Body of pancreas (tissue), 4 donors: Measurements from ENCODE around the gene SKAP1.

Experiments
- POLR2A ChIP-seq, 3 donors: fragments of 450-650 bp; IDR thresholded peaks; one replicate each; pipeline ENCODE4 v1.6.1; 2016; ENCODE audit warnings: antibody characterized with exemption in 3 of 3, mild to moderate bottlenecking in 2 of 3
- TF ChIP-seq, protein P1 (sequence below), 7 experiments: fragments of 450-650 bp in 4 of 7; fragments of 200-600 bp in 3 of 7; sonication (generic) in 3 of 7; IDR thresholded peaks; one replicate each; pipeline ENCODE4 v1.5.1; 2016 to 2019; ENCODE audit warnings: antibody characterized with exemption in 7 of 7

DNA sequence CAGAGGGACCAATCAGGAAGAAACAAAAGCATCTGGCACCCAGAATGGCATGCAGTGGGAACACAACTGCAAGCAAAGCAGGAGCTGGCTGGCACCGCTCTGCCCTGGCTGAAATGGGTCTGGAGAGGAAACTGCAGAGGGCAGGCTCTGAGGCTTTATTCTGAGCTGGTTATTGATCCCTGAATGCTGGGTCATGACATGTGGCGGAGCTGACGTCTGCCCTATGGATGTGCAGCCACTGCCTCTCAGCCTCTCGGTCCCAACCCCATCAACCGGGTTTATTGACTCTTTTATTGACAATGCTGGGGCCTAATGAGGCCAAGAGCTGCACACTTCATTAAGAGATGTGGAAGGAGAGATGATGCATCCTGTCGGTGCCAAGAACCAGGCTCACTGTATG lies 3.9 kb upstream of the SKAP1 start:
- TF ChIP-seq, protein P1, sequence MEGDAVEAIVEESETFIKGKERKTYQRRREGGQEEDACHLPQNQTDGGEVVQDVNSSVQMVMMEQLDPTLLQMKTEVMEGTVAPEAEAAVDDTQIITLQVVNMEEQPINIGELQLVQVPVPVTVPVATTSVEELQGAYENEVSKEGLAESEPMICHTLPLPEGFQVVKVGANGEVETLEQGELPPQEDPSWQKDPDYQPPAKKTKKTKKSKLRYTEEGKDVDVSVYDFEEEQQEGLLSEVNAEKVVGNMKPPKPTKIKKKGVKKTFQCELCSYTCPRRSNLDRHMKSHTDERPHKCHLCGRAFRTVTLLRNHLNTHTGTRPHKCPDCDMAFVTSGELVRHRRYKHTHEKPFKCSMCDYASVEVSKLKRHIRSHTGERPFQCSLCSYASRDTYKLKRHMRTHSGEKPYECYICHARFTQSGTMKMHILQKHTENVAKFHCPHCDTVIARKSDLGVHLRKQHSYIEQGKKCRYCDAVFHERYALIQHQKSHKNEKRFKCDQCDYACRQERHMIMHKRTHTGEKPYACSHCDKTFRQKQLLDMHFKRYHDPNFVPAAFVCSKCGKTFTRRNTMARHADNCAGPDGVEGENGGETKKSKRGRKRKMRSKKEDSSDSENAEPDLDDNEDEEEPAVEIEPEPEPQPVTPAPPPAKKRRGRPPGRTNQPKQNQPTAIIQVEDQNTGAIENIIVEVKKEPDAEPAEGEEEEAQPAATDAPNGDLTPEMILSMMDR (IDR thresholded peaks at IDR 0.05) = no peak
- no peak for TF ChIP-seq POLR2A (IDR thresholded peaks at IDR 0.05)
